MM.1S (cell line): ENCODE measurements around the gene TRDMT1.

ENCODE experiments used
- CTCF ChIP-seq: fragments of 300-600 bp; sonication (generic); IDR thresholded peaks from 2 replicates; pipeline ENCODE4 v1.5.1; 2016; ENCODE audit warnings: antibody characterized with exemption, low read length, mixed read lengths
- EZH2 ChIP-seq: fragments of 300-600 bp; sonication (generic); optimal IDR thresholded peaks from 2 replicates; pipeline ENCODE3; 2017; ENCODE audit warnings: low read depth, mild to moderate bottlenecking, antibody characterized with exemption, low read length, mixed read lengths
- EZH2phosphoT487 ChIP-seq: fragments of 300-600 bp; sonication (generic); IDR thresholded peaks from 2 replicates; pipeline ENCODE4 v1.6.1; 2018; ENCODE audit warnings: antibody characterized with exemption, low read length

- TF ChIP-seq CTCF (no peak), EZH2 (no peak), EZH2phosphoT487 (no peak)
These were observed 12.8 kb downstream of the TRDMT1 start for GRCh38 chr10:17188644-17189172.
